ENCODE measurements around the gene LRRC8A. TPM values are rescaled to one million over a fixed set of nuclear protein-coding genes. Genes with fewer than 3 reads are reported as not detected.

LRRC8A gene
- total RNA-seq, 1 experiment from 2014 or later: 22.0 TPM

GRCh38 chr9:128862401-128862851 lies 19.5 kb upstream of the LRRC8A start:
- Histone ChIP-seq H3K9me3 (ENCODE audit: control insufficient read depth in 1 of 2, insufficient read depth in 1 of 2, low read depth in 1 of 2, low read length in 2 of 2) (no peaks in the 10 kb centered on the region), H3K9me2 (ENCODE audit: insufficient read depth) (no peaks in the 10 kb centered on the region), H4K20me1 (ENCODE audit: insufficient read depth) (no peaks in the 10 kb centered on the region), H3K4me3 (replicated peaks in 1 of 2; ENCODE audit: low read depth in 1 of 2, low read length in 2 of 2) (no peak overlapping the region), H3K79me2 (ENCODE audit: insufficient read depth, low read length) (no peaks in the 10 kb centered on the region), H3K36me3 (ENCODE audit: control insufficient read depth in 1 of 2, insufficient read depth in 2 of 2, low read length in 2 of 2) (no peaks in the 10 kb centered on the region), H3K4me1 (ENCODE audit: control insufficient read depth in 1 of 2, insufficient read depth in 2 of 2, low read length in 2 of 2) (peaks cover 2 to 7% of the 10 kb centered on the region in 2 experiments; a peak in 3 of 4 replicates), H3K27me3 (ENCODE audit: insufficient read depth, low read length) (no peaks in the 10 kb centered on the region), H3K27ac (ENCODE audit: low read depth, low read length) (no peak overlapping the region), H2AFZ (ENCODE audit: low read depth, low read length, poor library complexity, severe bottlenecking) (no peak overlapping the region), H3K9ac (ENCODE audit: low read length) (no peak overlapping the region), H3K4me2 (ENCODE audit: low read length) (no peak overlapping the region)
- intact Hi-C loops (cut with micrococcal nuclease): no loop called here
- ChIA-PET POLR2A (no interaction called here), CTCF (interaction anchor here (1.0 to 1.2 kb wide), 3 partner anchors 9 to 66 kb away, joined by 3 to 7 read pairs (median 3); no protein-coding TSS in a partner anchor), RAD21 (ENCODE audit: low non-redundant PET in 1 of 2, low total read pairs in 2 of 2, uncharacterized antibody in 2 of 2, unreplicated experiment in 2 of 2) (no interaction called here)
- no TSS peak for BruUV-seq (replicated peaks)
- TF ChIP-seq ELF1 (IDR thresholded peaks at IDR 0.05; ENCODE audit: borderline replicate concordance, low read depth) (no peak), ZFX (IDR thresholded peaks at IDR 0.05) (no peak), CBX3 (IDR thresholded peaks at IDR 0.05; ENCODE audit: low read depth) (no peak), CTCF (IDR thresholded peaks at IDR 0.05 in 2 of 3, conservative IDR thresholded peaks at IDR 0.05 in 1 of 3; ENCODE audit: borderline replicate concordance in 1 of 3, insufficient read depth in 1 of 3, low read depth in 2 of 3, low read length in 2 of 3) (no peak), RAD21 (IDR thresholded peaks at IDR 0.05; ENCODE audit: low read depth) (no peak), FOSL1 (IDR thresholded peaks at IDR 0.05; ENCODE audit: low read depth) (no peak), CEBPB (IDR thresholded peaks at IDR 0.05; ENCODE audit: low read depth) (no peak), ATF3 (IDR thresholded peaks at IDR 0.05) (no peak), POLR2A (IDR thresholded peaks at IDR 0.05; ENCODE audit: borderline replicate concordance, extremely low read depth, insufficient read depth, insufficient read length) (no peak), REST (IDR thresholded peaks at IDR 0.05; ENCODE audit: low read depth) (no peak)
- DNase-seq (ENCODE audit: low read depth, low spot score) (no peak), ATAC-seq (no peak)
